Measurements from ENCODE around the gene ASCC1. TPM values are rescaled to one million over a fixed set of nuclear protein-coding genes. Genes with fewer than 3 reads are reported as not detected.

The ASCC1 gene
- total and polyA plus RNA-seq, 2 donors (not counting 1 experiment from before 2014, with no cell fraction given) = 17.9 to 28.1 TPM

DNA sequence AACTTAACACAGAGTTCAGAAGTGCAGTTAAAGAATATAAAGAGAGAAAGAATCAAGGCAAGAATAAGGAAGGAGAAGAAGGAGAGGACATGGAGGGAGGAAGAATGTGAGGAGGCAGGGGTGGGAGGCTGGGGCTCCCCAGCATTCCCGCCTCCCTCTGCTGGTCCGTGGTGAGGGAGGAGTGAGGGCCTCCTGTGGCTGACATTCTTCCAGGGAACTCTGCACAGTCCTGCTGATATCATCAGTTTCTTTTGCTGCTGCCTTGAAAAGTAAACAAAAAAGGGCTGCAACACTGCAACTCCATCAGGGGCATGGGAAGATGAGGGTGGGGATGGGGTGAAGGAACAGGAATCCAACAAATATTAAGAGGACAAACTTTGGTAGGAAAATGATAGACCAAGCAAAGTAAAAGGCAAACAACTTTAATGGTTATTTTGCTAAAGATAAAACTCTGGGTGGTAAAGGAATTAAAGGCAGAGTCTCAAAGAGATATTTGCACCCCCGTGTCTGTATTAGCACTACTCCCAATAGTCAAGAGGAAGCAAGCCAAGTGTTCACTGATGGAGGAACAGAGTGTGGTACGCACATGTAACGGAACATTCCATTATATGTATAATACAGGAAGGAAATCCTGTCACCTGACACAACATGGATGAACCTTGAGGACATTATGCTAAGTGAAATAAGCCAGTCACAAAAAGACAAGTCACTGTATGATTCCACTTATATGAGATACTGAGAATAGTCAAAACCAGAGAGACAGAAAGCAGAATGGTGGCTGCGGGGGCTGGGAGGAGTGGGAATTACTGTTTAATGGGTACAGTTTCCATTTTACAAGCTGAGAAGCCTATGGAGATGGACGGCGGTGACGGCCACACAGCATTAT, 119.7 kb downstream of the ASCC1 start:
- WGBS (ENCODE audit: insufficient coverage) = 91% methylated on average over 3 of the region's 9 CpGs
- no peak for TF ChIP-seq EZH2 (IDR thresholded peaks at IDR 0.05; ENCODE audit: borderline replicate concordance, insufficient read depth, low read depth, low read length, poor library complexity, severe bottlenecking)
- TF ChIP-seq, protein P1, sequence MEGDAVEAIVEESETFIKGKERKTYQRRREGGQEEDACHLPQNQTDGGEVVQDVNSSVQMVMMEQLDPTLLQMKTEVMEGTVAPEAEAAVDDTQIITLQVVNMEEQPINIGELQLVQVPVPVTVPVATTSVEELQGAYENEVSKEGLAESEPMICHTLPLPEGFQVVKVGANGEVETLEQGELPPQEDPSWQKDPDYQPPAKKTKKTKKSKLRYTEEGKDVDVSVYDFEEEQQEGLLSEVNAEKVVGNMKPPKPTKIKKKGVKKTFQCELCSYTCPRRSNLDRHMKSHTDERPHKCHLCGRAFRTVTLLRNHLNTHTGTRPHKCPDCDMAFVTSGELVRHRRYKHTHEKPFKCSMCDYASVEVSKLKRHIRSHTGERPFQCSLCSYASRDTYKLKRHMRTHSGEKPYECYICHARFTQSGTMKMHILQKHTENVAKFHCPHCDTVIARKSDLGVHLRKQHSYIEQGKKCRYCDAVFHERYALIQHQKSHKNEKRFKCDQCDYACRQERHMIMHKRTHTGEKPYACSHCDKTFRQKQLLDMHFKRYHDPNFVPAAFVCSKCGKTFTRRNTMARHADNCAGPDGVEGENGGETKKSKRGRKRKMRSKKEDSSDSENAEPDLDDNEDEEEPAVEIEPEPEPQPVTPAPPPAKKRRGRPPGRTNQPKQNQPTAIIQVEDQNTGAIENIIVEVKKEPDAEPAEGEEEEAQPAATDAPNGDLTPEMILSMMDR (IDR thresholded peaks at IDR 0.05) = no peak
- H3K9me3 ChIP-seq (ENCODE audit: control extremely low read depth in 1 of 3, control insufficient read depth in 2 of 3, insufficient read depth in 1 of 3, low read length in 2 of 3) = no peaks in the 10 kb centered on the region
- H4K20me1 ChIP-seq (ENCODE audit: control insufficient read depth, insufficient read depth, low read length, poor library complexity, severe bottlenecking) = no peaks in the 10 kb centered on the region
- Mint-ChIP-seq H3K4me3 (no peak overlapping the region), H3K4me1 (peaks cover 3% of the 10 kb centered on the region), H3K27me3 (no peaks in the 10 kb centered on the region), H3K9me3 (ENCODE audit: insufficient read depth) (no peaks in the 10 kb centered on the region), H3K27ac (no peak overlapping the region)
- H3K4me2 ChIP-seq (replicated peaks; ENCODE audit: low read depth, low read length, poor library complexity, severe bottlenecking) = no peak overlapping the region
- no peaks in the 10 kb centered on the region for H3K27me3 ChIP-seq (replicated peaks in 1 of 4; ENCODE audit: control extremely low read depth in 1 of 4, control insufficient read depth in 3 of 4, insufficient read depth in 4 of 4, low read length in 3 of 4)
- no peak overlapping the region for H3K9ac ChIP-seq (ENCODE audit: low read length)
- no peak overlapping the region for H3K4me3 ChIP-seq (ENCODE audit: control extremely low read depth in 1 of 5, extremely low read depth in 1 of 5, insufficient read depth in 1 of 5, low read depth in 2 of 5, low read length in 4 of 5)
- no peak for ATAC-seq (ENCODE audit: low read depth)
- no peak for DNase-seq
- H3K79me2 ChIP-seq (ENCODE audit: control insufficient read depth, insufficient read depth, low read length) = peaks cover 3% of the 10 kb centered on the region
- no peak overlapping the region for H3K27ac ChIP-seq (ENCODE audit: low read length in 2 of 2)
- POLR2A ChIA-PET = interaction anchor here (0.7 kb wide), 1 partner anchor 119 kb away, joined by 4 read pairs; no protein-coding TSS in a partner anchor
- H2AFZ ChIP-seq (ENCODE audit: insufficient read depth, low read depth, low read length, poor library complexity, severe bottlenecking) = no peak overlapping the region
- no peaks in the 10 kb centered on the region for H3K4me1 ChIP-seq (ENCODE audit: control insufficient read depth in 2 of 2, insufficient read depth in 2 of 2, low read length in 2 of 2)
- CTCF ChIA-PET = interaction anchor here (1.0 to 1.4 kb wide), 2 partner anchors 48 to 126 kb away, joined by 3 to 4 read pairs; no protein-coding TSS in a partner anchor
- intact Hi-C loops (cut with micrococcal nuclease) = no loop called here
- peaks cover 2 to 28% of the 10 kb centered on the region in 2 experiments for H3K36me3 ChIP-seq (replicated peaks in 1 of 2; ENCODE audit: control extremely low read depth in 1 of 2, control insufficient read depth in 1 of 2, extremely low read depth in 1 of 2, insufficient read depth in 2 of 2, low read length in 1 of 2)

DNA sequence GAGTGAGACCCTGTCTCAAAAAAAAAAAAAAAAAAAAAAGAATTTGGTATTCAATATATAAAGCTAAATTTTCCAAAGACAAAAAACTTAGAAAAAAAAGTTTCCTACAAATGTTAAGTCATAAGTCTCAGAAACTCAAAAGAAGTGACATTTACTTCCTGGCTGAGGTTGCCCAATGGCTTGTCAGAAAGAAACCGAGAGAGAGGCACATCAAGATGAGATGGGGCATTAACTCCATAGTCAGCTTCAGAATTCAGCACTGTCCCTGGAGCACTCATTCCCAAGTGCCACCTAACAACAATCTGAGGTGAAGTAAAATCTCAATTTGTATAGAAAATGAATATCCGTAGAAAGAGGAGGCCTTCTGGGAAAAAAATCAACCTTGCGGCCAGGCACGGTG, 120.9 kb downstream of the ASCC1 start:
- H3K27ac Mint-ChIP-seq = no peak overlapping the region

More for the DNA sequence above, 120.9 kb downstream of the ASCC1 start:
- H3K27me3 Mint-ChIP-seq = no peaks in the 10 kb centered on the region
- H4K20me1 ChIP-seq (ENCODE audit: control insufficient read depth, insufficient read depth, low read length, poor library complexity, severe bottlenecking) = no peaks in the 10 kb centered on the region
- TF ChIP-seq EZH2 (IDR thresholded peaks at IDR 0.05; ENCODE audit: borderline replicate concordance, insufficient read depth, low read depth, low read length, poor library complexity, severe bottlenecking) = no peak
- TF ChIP-seq, protein P1 (IDR thresholded peaks at IDR 0.05) = no peak
- no peak overlapping the region for H3K4me3 ChIP-seq (ENCODE audit: control extremely low read depth in 1 of 5, extremely low read depth in 1 of 5, insufficient read depth in 1 of 5, low read depth in 2 of 5, low read length in 4 of 5)
- H3K9ac ChIP-seq (ENCODE audit: low read length) = no peak overlapping the region
- H3K27me3 ChIP-seq (replicated peaks in 1 of 4; ENCODE audit: control extremely low read depth in 1 of 4, control insufficient read depth in 3 of 4, insufficient read depth in 4 of 4, low read length in 3 of 4) = no peaks in the 10 kb centered on the region
- DNase-seq (no peak), ATAC-seq (ENCODE audit: low read depth) (no peak)
- H3K4me1 Mint-ChIP-seq = peaks cover 3% of the 10 kb centered on the region
- WGBS (ENCODE audit: insufficient coverage) = 100% methylated on average over 2 of the region's 4 CpGs
- no peak overlapping the region for H2AFZ ChIP-seq (ENCODE audit: insufficient read depth, low read depth, low read length, poor library complexity, severe bottlenecking)
- peaks cover 13% of the 10 kb centered on the region for H3K79me2 ChIP-seq (ENCODE audit: control insufficient read depth, insufficient read depth, low read length)
- H3K4me3 Mint-ChIP-seq = no peak overlapping the region
- H3K36me3 ChIP-seq (replicated peaks in 1 of 2; ENCODE audit: control extremely low read depth in 1 of 2, control insufficient read depth in 1 of 2, extremely low read depth in 1 of 2, insufficient read depth in 2 of 2, low read length in 1 of 2) = peaks cover 2 to 21% of the 10 kb centered on the region in 2 experiments
- no peak overlapping the region for H3K27ac ChIP-seq (ENCODE audit: low read length in 2 of 2)
- POLR2A ChIA-PET = interaction anchor here (0.7 to 0.8 kb wide), 3 partner anchors 31 to 223 kb away, joined by 4 read pairs; no protein-coding TSS in a partner anchor
- no peaks in the 10 kb centered on the region for H3K9me3 Mint-ChIP-seq (ENCODE audit: insufficient read depth)
- H3K4me2 ChIP-seq (replicated peaks; ENCODE audit: low read depth, low read length, poor library complexity, severe bottlenecking) = no peak overlapping the region
- H3K4me1 ChIP-seq (ENCODE audit: control insufficient read depth in 2 of 2, insufficient read depth in 2 of 2, low read length in 2 of 2) = no peaks in the 10 kb centered on the region
- intact Hi-C loops (cut with micrococcal nuclease) = no loop called here
- CTCF ChIA-PET = interaction anchor here (0.9 to 1.4 kb wide), 2 partner anchors 47 to 178 kb away, joined by 3 to 4 read pairs; partner anchors contain the start of gene DDIT4
- no peaks in the 10 kb centered on the region for H3K9me3 ChIP-seq (ENCODE audit: control extremely low read depth in 1 of 3, control insufficient read depth in 2 of 3, insufficient read depth in 1 of 3, low read length in 2 of 3)
